Neural progenitor cell (in vitro differentiated cells): ENCODE measurements around the gene PSKH1. TPM values are rescaled to one million over a fixed set of nuclear protein-coding genes. Genes with fewer than 3 reads are reported as not detected.

Source experiments
- DNase-seq: peaks from one replicate; pipeline ENCODE4 v3.0.0-alpha.2; 2016; ENCODE audit warnings: low spot score
- H2AFZ ChIP-seq: fragments of 200-600 bp; sonication (generic); replicated peaks from 2 replicates; pipeline ENCODE4 v1.6.1; 2016; ENCODE audit warnings: antibody characterized with exemption
- H3F3A ChIP-seq: fragments of 200-600 bp; sonication (generic); 2 replicates; pipeline ENCODE4 v1.6.1; 2016; ENCODE audit warnings: antibody characterized with exemption, low read depth
- H3K27ac ChIP-seq: fragments of 200-600 bp; sonication (generic); 2 replicates; pipeline ENCODE4 v1.5.1; 2016; ENCODE audit warnings: mild to moderate bottlenecking
- H3K27me3 ChIP-seq: fragments of 200-600 bp; sonication (generic); 2 replicates; pipeline ENCODE4 v1.6.1; 2016; ENCODE audit warnings: mild to moderate bottlenecking, moderate library complexity
- H3K36me3 ChIP-seq: fragments of 200-600 bp; sonication (generic); 2 replicates; pipeline ENCODE4 v1.5.1; 2016
- H3K4me1 ChIP-seq: fragments of 200-600 bp; sonication (generic); 2 replicates; pipeline ENCODE4 v1.6.1; 2016; ENCODE audit warnings: mixed run types
- H3K4me2 ChIP-seq: fragments of 200-600 bp; sonication (generic); 2 replicates; pipeline ENCODE4 v1.6.1; 2016
- H3K4me3 ChIP-seq: fragments of 200-600 bp; sonication (generic); 2 replicates; pipeline ENCODE4 v1.5.1; 2016
- H3K79me2 ChIP-seq: fragments of 200-600 bp; sonication (generic); 2 replicates; pipeline ENCODE4 v1.6.1; 2016; ENCODE audit warnings: low read depth
- H3K9ac ChIP-seq: fragments of 200-600 bp; sonication (generic); 2 replicates; pipeline ENCODE4 v1.6.1; 2016
- H3K9me3 ChIP-seq: fragments of 200-600 bp; sonication (generic); 2 replicates; pipeline ENCODE4 v1.5.1; 2016; ENCODE audit warnings: low read depth
- H4K20me1 ChIP-seq: fragments of 200-600 bp; sonication (generic); 2 replicates; pipeline ENCODE4 v1.6.1; 2016; ENCODE audit warnings: low read depth
- H3K27ac Mint-ChIP-seq: 3 replicates; pipeline ENCODE4 v1.8.0; 2021; ENCODE audit warnings: mixed read lengths
- H3K27me3 Mint-ChIP-seq: 2 replicates; pipeline ENCODE4 v1.8.0; 2022; ENCODE audit warnings: low read depth, mild to moderate bottlenecking, inconsistent platforms, moderate library complexity, mixed read lengths; ENCODE audit not compliant: insufficient read depth
- H3K36me3 Mint-ChIP-seq: 3 replicates; pipeline ENCODE4 v1.8.0; 2021; ENCODE audit warnings: mixed read lengths
- H3K4me1 Mint-ChIP-seq: 3 replicates; pipeline ENCODE4 v1.8.0; 2021; ENCODE audit warnings: mixed read lengths
- H3K4me3 Mint-ChIP-seq: 3 replicates; pipeline ENCODE4 v1.8.0; 2021; ENCODE audit warnings: mild to moderate bottlenecking, moderate library complexity, mixed read lengths
- H3K9me3 Mint-ChIP-seq: 3 replicates; pipeline ENCODE4 v1.8.0; 2020; ENCODE audit warnings: mixed read lengths
- EZH2 ChIP-seq: fragments of 200-600 bp; sonication (generic); IDR thresholded peaks from 2 replicates; pipeline ENCODE4 v1.6.1; 2017; ENCODE audit warnings: antibody characterized with exemption, mild to moderate bottlenecking, moderate library complexity
- EZH2phosphoT487 ChIP-seq: fragments of 200-600 bp; sonication (generic); IDR thresholded peaks from 2 replicates; pipeline ENCODE4 v1.6.1; 2017; ENCODE audit warnings: antibody characterized with exemption
- total RNA-seq: library from RNA; depleted of rRNA; stranded (reverse); fragments of >200 nt; gene quantifications from 2 replicates; pipeline ENCODE4 v1.2.3, GENCODE V29; 2015; ENCODE audit warnings: low replicate concordance
- TF ChIP-seq, protein P1 (sequence below): fragments of 200-600 bp; sonication (generic); IDR thresholded peaks from 2 replicates; pipeline ENCODE4 v1.5.1; 2017; ENCODE audit warnings: antibody characterized with exemption, mild to moderate bottlenecking

Gene PSKH1
- total RNA-seq, 1 donor from 2014 or later = 13.1 TPM

DNA sequence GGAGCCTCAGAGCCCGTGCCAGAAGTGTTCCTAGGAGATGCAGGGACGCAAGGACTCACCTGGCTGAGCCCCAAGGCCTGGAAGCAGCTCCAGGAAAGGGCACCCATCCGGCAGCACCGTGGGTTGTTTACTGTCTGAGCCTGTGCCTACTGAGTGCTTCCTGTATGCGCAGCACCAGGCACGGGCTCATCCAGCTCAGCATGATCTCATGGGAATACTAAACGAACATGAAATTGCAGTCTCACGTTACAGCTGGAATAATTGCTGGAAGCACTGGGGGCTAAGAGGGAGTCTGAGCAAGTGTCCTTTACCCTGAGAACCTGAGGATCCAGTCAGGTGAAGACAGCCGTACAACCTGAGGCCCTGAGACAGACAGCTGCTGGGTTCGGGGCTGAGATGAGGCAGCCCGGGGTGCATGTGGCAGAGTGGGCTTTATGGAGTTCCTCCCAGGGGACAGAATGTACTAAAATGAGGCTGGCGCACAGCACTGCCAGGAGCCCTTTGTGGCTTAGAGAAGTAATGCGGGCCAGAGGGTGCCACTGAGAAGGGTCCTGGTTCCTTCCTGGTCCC, 33.2 kb downstream of the PSKH1 start:
- Histone ChIP-seq H2AFZ (no peak overlapping the region), H3K9me3 (no peaks in the 10 kb centered on the region), H3K79me2 (no peaks in the 10 kb centered on the region), H3K27ac (no peak overlapping the region), H4K20me1 (peaks cover 63% of the 10 kb centered on the region), H3K9ac (no peak overlapping the region), H3K4me2 (no peak overlapping the region), H3K4me3 (no peak overlapping the region), H3F3A (no peaks in the 10 kb centered on the region), H3K4me1 (no peaks in the 10 kb centered on the region), H3K27me3 (no peaks in the 10 kb centered on the region), H3K36me3 (no peaks in the 10 kb centered on the region)
- no peak overlapping the region for H3K4me3 Mint-ChIP-seq
- no peaks in the 10 kb centered on the region for H3K9me3 Mint-ChIP-seq
- peaks cover 6% of the 10 kb centered on the region for H3K36me3 Mint-ChIP-seq
- H3K4me1 Mint-ChIP-seq = no peaks in the 10 kb centered on the region
- TF ChIP-seq EZH2phosphoT487 (no peak), EZH2 (no peak)
- TF ChIP-seq, protein P1, sequence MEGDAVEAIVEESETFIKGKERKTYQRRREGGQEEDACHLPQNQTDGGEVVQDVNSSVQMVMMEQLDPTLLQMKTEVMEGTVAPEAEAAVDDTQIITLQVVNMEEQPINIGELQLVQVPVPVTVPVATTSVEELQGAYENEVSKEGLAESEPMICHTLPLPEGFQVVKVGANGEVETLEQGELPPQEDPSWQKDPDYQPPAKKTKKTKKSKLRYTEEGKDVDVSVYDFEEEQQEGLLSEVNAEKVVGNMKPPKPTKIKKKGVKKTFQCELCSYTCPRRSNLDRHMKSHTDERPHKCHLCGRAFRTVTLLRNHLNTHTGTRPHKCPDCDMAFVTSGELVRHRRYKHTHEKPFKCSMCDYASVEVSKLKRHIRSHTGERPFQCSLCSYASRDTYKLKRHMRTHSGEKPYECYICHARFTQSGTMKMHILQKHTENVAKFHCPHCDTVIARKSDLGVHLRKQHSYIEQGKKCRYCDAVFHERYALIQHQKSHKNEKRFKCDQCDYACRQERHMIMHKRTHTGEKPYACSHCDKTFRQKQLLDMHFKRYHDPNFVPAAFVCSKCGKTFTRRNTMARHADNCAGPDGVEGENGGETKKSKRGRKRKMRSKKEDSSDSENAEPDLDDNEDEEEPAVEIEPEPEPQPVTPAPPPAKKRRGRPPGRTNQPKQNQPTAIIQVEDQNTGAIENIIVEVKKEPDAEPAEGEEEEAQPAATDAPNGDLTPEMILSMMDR = peak; percentile 7
- DNase-seq = no peak
- H3K27me3 Mint-ChIP-seq = peaks cover 2% of the 10 kb centered on the region
- no peak overlapping the region for H3K27ac Mint-ChIP-seq

DNA sequence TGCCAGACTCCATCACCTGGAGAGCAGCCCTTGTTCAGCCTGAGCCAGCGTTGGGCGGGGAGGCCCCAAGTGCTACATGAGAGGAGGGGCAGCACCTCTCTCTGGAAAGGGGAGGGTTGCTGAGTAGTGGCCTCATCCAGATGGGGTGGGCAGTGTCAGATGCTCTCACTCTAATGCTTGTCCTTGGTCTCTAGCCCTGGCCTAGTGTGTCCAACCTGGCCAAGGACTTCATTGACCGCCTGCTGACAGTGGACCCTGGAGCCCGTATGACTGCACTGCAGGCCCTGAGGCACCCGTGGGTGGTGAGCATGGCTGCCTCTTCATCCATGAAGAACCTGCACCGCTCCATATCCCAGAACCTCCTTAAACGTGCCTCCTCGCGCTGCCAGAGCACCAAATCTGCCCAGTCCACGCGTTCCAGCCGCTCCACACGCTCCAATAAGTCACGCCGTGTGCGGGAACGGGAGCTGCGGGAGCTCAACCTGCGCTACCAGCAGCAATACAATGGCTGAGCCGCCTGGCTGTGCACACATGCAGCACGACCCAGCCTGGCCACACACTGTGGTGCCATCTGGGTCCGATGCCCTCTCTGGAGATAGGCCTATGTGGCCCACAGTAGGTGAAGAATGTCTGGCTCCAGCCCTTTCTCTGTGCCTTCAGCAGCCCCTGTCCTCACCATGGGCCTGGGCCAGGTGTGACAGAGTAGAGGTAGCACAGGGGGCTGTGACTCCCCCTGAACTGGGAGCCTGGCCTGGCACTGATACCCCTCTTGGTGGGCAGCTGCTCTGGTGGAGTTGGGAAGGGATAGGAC, 34.3 kb downstream of the PSKH1 start:
- H3K9ac ChIP-seq = no peak overlapping the region
- H3K4me1 Mint-ChIP-seq = no peaks in the 10 kb centered on the region

DNA sequence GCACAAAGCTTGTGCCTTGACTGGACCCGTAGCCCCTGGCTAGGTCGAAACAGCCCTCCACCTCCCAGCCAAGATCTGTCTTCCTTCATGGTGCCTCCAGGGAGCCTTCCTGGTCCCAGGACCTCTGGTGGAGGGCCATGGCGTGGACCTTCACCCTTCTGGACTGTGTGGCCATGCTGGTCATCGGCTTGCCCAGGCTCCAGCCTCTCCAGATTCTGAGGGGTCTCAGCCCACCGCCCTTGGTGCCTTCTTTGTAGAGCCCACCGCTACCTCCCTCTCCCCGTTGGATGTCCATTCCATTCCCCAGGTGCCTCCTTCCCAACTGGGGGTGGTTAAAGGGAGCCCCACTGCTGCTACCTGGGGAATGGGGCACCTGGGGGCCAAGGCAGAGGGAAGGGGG, 35.1 kb downstream of the PSKH1 start:
- Histone ChIP-seq H3F3A (no peaks in the 10 kb centered on the region), H3K27ac (no peak overlapping the region), H3K9me3 (no peaks in the 10 kb centered on the region), H3K36me3 (no peaks in the 10 kb centered on the region), H3K4me3 (no peak overlapping the region), H3K4me1 (no peaks in the 10 kb centered on the region), H3K27me3 (no peaks in the 10 kb centered on the region), H2AFZ (no peak overlapping the region), H4K20me1 (peaks cover 44% of the 10 kb centered on the region), H3K4me2 (no peak overlapping the region), H3K79me2 (no peaks in the 10 kb centered on the region), H3K9ac (no peak overlapping the region)
- Mint-ChIP-seq H3K27me3 (peaks cover 8% of the 10 kb centered on the region), H3K4me3 (peak overlapping the region; percentile 64), H3K36me3 (peaks cover 5% of the 10 kb centered on the region), H3K27ac (no peak overlapping the region), H3K4me1 (no peaks in the 10 kb centered on the region), H3K9me3 (no peaks in the 10 kb centered on the region)
- no peak for TF ChIP-seq EZH2
- TF ChIP-seq EZH2phosphoT487 = no peak
- TF ChIP-seq, protein P1 = no peak
- DNase-seq = no peak

More for the DNA sequence above, 34.3 kb downstream of the PSKH1 start:
- Histone ChIP-seq H3K4me3 (no peak overlapping the region), H3F3A (no peaks in the 10 kb centered on the region), H2AFZ (no peak overlapping the region), H3K27ac (no peak overlapping the region), H3K27me3 (no peaks in the 10 kb centered on the region), H3K4me2 (no peak overlapping the region), H4K20me1 (peaks cover 52% of the 10 kb centered on the region), H3K4me1 (no peaks in the 10 kb centered on the region), H3K79me2 (no peaks in the 10 kb centered on the region), H3K36me3 (no peaks in the 10 kb centered on the region), H3K9me3 (no peaks in the 10 kb centered on the region)
- Mint-ChIP-seq H3K4me3 (no peak overlapping the region), H3K36me3 (peaks cover 7% of the 10 kb centered on the region), H3K27me3 (peaks cover 6% of the 10 kb centered on the region), H3K9me3 (no peaks in the 10 kb centered on the region), H3K27ac (no peak overlapping the region)
- TF ChIP-seq EZH2 = no peak
- TF ChIP-seq, protein P1 = no peak
- TF ChIP-seq EZH2phosphoT487 = no peak
- no peak for DNase-seq
